HG02759 (cell line): ENCODE measurements around the gene CRIP2.

Experiments used
- ATAC-seq: cut with Tn5 transposase; IDR thresholded peaks from one replicate; pipeline ENCODE4 v1.9.1; 2021; ENCODE audit warnings: mild to moderate bottlenecking, moderate library complexity; ENCODE audit not compliant: unreplicated experiment

Gene CRIP2

GRCh38 chr14:105487449-105487985 lies 12.9 kb downstream of the CRIP2 start:
- ATAC-seq, result no peak

- ATAC-seq, result no peak
Measured at GRCh38 chr14:105487986-105488777, 13.6 kb downstream of the CRIP2 start.

- no peak for ATAC-seq
Measured at GRCh38 chr14:105488781-105489541, 14.3 kb downstream of the CRIP2 start.

GRCh38 chr14:105489542-105490266 lies 15.1 kb downstream of the CRIP2 start:
- no peak for ATAC-seq

GRCh38 chr14:105490267-105490571 lies 15.6 kb downstream of the CRIP2 start:
- no peak for ATAC-seq

GRCh38 chr14:105490572-105491365 lies 16.1 kb downstream of the CRIP2 start, which contains the start of gene TEDC1:
TEDC1 (plus strand) TSS chr14:105491246; CDS start chr14:105491376, 130 bp downstream.
- peak; percentile 73 for ATAC-seq

- ATAC-seq, result peak; percentile 3
Measured at GRCh38 chr14:105491366-105491973, 16.8 kb downstream of the CRIP2 start.

GRCh38 chr14:105492031-105492970 lies 17.7 kb downstream of the CRIP2 start:
- ATAC-seq, result no peak

GRCh38 chr14:105492971-105493871 lies 18.6 kb downstream of the CRIP2 start:
- no peak for ATAC-seq

GRCh38 chr14:105493921-105494605 lies 19.4 kb downstream of the CRIP2 start:
- ATAC-seq, result no peak

- no peak for ATAC-seq
Measured at GRCh38 chr14:105494606-105494929, 19.9 kb downstream of the CRIP2 start.

- ATAC-seq, result no peak
Measured at GRCh38 chr14:105495101-105495989, 20.7 kb downstream of the CRIP2 start.

- no peak for ATAC-seq
Measured at GRCh38 chr14:105495990-105496830, 21.6 kb downstream of the CRIP2 start.

- no peak for ATAC-seq
Measured at GRCh38 chr14:105496831-105497591, 22.4 kb downstream of the CRIP2 start.
